Neuronal stem cell (in vitro differentiated cells): ENCODE data around the gene TMEM51.

ENCODE experiments used
- DNase-seq: peaks from one replicate; pipeline ENCODE4 v3.0.0-alpha.2; 2013; ENCODE audit warnings: low spot score
- H2AFZ ChIP-seq: one replicate; pipeline ENCODE4 v1.6.1; 2013; ENCODE audit warnings: mild to moderate bottlenecking, low read length, inconsistent platforms
- H2AK5ac ChIP-seq: 2 replicates; pipeline ENCODE4 v1.6.1; 2013; ENCODE audit warnings: low read depth, mild to moderate bottlenecking, inconsistent platforms, low read length, moderate library complexity, mixed read lengths
- H2BK120ac ChIP-seq: 2 replicates; pipeline ENCODE4 v1.6.1; 2013; ENCODE audit warnings: low read depth, mild to moderate bottlenecking, inconsistent platforms, low read length, moderate library complexity, mixed read lengths
- H2BK12ac ChIP-seq: one replicate; pipeline ENCODE4 v1.6.1; 2013; ENCODE audit warnings: low read length, inconsistent platforms
- H2BK15ac ChIP-seq: 2 replicates; pipeline ENCODE4 v1.6.1; 2013; ENCODE audit warnings: mild to moderate bottlenecking, low read length, inconsistent platforms, mixed read lengths
- H2BK5ac ChIP-seq: one replicate; pipeline ENCODE4 v1.6.1; 2013; ENCODE audit warnings: inconsistent platforms, mild to moderate bottlenecking, low read length, moderate library complexity
- H3K14ac ChIP-seq: one replicate; pipeline ENCODE4 v1.6.1; 2013; ENCODE audit warnings: low read length, inconsistent platforms
- H3K18ac ChIP-seq: 2 replicates; pipeline ENCODE4 v1.6.1; 2013; ENCODE audit warnings: low read length, inconsistent platforms
- H3K23ac ChIP-seq: 2 replicates; pipeline ENCODE4 v1.6.1; 2013; ENCODE audit warnings: low read depth, mild to moderate bottlenecking, mixed read lengths, low read length, inconsistent platforms; ENCODE audit not compliant: poor library complexity
- H3K27ac ChIP-seq: replicated peaks from 3 replicates; pipeline ENCODE4 v1.5.1; 2013; ENCODE audit warnings: low read length, inconsistent platforms
- H3K27me3 ChIP-seq, 3 experiments: 2 replicates each; pipeline ENCODE4 v1.6.1; 2013; ENCODE audit warnings: low read length in 3 of 3, mild to moderate bottlenecking in 2 of 3, inconsistent platforms in 1 of 3, low read depth in 1 of 3, mixed read lengths in 1 of 3, moderate library complexity in 1 of 3; ENCODE audit not compliant: control insufficient read depth in 3 of 3, insufficient read depth in 3 of 3
- H3K36me3 ChIP-seq, 2 donors: replicated peaks in 1 of 2; 2 replicates each; pipeline ENCODE4 v1.6.1; 2013; ENCODE audit warnings: low read length in 2 of 2; ENCODE audit not compliant: control insufficient read depth in 2 of 2, insufficient read depth in 2 of 2
- H3K4ac ChIP-seq: 2 replicates; pipeline ENCODE4 v1.6.1; 2013; ENCODE audit warnings: inconsistent platforms, mild to moderate bottlenecking, low read length, moderate library complexity
- H3K4me1 ChIP-seq, 2 donors: 1 replicate in 1 of 2; 2 replicates in 1 of 2; pipeline ENCODE4 v1.6.1; 2013; ENCODE audit warnings: low read length in 2 of 2, low read depth in 1 of 2; ENCODE audit not compliant: control insufficient read depth in 2 of 2, insufficient read depth in 1 of 2
- H3K4me2 ChIP-seq: one replicate; pipeline ENCODE4 v1.6.1; 2013; ENCODE audit warnings: mild to moderate bottlenecking, low read length, inconsistent platforms; ENCODE audit not compliant: insufficient read depth, poor library complexity, severe bottlenecking
- H3K4me3 ChIP-seq, 2 donors: 2 replicates each; pipeline ENCODE4 v1.5.1; 2013; ENCODE audit warnings: low read length in 2 of 2, mild to moderate bottlenecking in 2 of 2, inconsistent platforms in 1 of 2, moderate library complexity in 1 of 2
- H3K79me1 ChIP-seq: one replicate; pipeline ENCODE4 v1.6.1; 2013; ENCODE audit warnings: low read depth, mild to moderate bottlenecking, inconsistent platforms, low read length, moderate library complexity
- H3K9ac ChIP-seq: one replicate; pipeline ENCODE4 v1.6.1; 2013; ENCODE audit warnings: mild to moderate bottlenecking, low read depth, low read length, inconsistent platforms; ENCODE audit not compliant: poor library complexity
- H3K9me3 ChIP-seq, 2 donors: replicated peaks in 1 of 2; 2 replicates each; pipeline versions ENCODE3 to v1.6.1; 2013; ENCODE audit warnings: low read length in 2 of 2, mild to moderate bottlenecking in 2 of 2, inconsistent platforms in 1 of 2, low read depth in 1 of 2, mixed read lengths in 1 of 2, moderate library complexity in 1 of 2; ENCODE audit not compliant: control insufficient read depth in 2 of 2, insufficient read depth in 1 of 2
- H4K8ac ChIP-seq: one replicate; pipeline ENCODE4 v1.6.1; 2013; ENCODE audit warnings: low read depth, mild to moderate bottlenecking, inconsistent platforms, low read length, moderate library complexity
- H4K91ac ChIP-seq: one replicate; pipeline ENCODE4 v1.6.1; 2013; ENCODE audit warnings: low read length, low read depth, mild to moderate bottlenecking, inconsistent platforms; ENCODE audit not compliant: poor library complexity
- WGBS, 2 donors: extraction: QIAGEN DNeasy Blood & Tissue Kit; methylation state at CpG; one replicate each; pipeline ENCODE4 v1.1.7; 2013; ENCODE audit warnings: missing lambda C conversion rate in 2 of 2, mixed read lengths in 1 of 2; ENCODE audit not compliant: insufficient read length in 2 of 2, insufficient replicate concordance in 1 of 2; ENCODE audit errors: extremely low coverage in 2 of 2; 5-methylcytosine and 5-hydroxymethylcytosine counted together

TMEM51 gene

DNA sequence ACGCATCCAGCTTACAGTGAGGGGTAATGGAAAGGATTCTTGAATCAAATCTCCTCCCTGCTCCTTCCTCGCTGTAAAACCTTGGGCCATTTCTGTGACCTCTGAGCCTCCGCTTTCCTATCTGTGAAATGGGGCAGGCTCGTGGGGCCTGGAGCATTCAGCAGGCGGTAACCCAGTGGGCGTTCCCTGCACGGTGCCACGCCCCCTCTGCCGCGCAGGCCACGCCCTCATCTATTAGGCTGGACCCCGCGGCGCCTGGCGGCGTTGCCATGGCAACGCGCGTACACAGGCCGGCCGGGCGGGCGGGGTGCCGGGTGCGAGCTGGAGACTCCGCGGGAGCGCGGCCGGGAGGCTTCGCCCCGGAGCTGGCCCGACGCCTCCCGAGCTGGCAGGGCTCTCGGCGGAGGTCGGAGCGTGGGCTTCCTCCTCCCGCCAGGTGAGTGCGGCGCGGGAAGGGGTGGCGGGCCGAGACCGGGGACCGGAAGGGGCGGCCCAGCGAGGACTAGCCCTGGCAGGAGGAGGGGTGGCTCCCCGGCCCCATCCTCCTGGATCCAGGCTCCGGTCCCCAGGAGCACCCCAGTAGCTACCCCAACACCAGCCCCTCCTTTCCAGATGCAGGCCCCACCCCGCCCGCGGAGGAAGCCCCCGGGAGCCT lies 93.5 kb downstream of the TMEM51 start, which contains the start of gene FHAD1:
FHAD1 (plus strand) TSS at position 264 of the 655 bp plus-strand sequence. CDS start 4,562 bp downstream, outside the sequence.
- H3K27me3 ChIP-seq: peaks cover 0 to 5% (median 0%) of the 10 kb centered on the region in 3 experiments

DNA sequence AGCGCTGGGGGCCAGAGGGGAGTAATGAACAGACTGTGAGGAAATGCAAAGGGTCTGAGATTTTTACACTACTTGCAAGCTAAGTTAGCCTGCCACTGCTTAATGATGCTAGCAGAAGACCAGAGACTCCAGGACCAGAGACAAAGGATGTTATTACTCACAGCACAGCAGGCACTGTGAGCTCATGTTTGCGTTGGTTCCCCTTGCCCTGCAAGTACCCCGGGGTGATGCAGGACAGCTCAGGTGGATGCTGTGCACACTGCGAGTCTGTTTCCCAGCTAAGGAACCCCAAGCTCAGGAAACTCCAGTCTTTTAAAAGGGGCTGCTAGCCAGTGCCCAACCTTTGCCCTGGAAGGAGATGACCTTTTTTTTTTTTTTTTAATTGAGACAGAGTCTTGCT lies 94.7 kb downstream of the TMEM51 start:
- Histone ChIP-seq H3K4ac (no peak overlapping the region), H3K79me1 (peaks cover 2% of the 10 kb centered on the region), H3K9ac (no peak overlapping the region), H3K27me3 (peaks cover 0 to 5% (median 0%) of the 10 kb centered on the region in 3 experiments), H3K36me3 (peaks cover 0 to 2% of the 10 kb centered on the region in 2 donors), H2BK15ac (no peak overlapping the region), H4K8ac (no peak overlapping the region), H3K4me1 (peaks cover 9 to 10% of the 10 kb centered on the region in 2 donors), H2BK120ac (no peak overlapping the region), H3K23ac (no peak overlapping the region), H3K27ac (no peak overlapping the region), H3K14ac (no peak overlapping the region), H2BK5ac (no peak overlapping the region), H2BK12ac (no peak overlapping the region), H2AK5ac (no peak overlapping the region), H3K9me3 (peaks cover 3 to 14% of the 10 kb centered on the region in 2 donors), H2AFZ (no peak overlapping the region), H3K18ac (no peak overlapping the region), H4K91ac (no peak overlapping the region), H3K4me2 (no peak overlapping the region), H3K4me3 (no peak overlapping the region)
- WGBS, 2 donors: no CpG with 5 or more reads among the region's 4 CpGs
- no peak for DNase-seq

More for the DNA sequence above, 93.5 kb downstream of the TMEM51 start, which contains the start of gene FHAD1:
- Histone ChIP-seq H2BK120ac (no peak within 1 kb of the TSS), H2AFZ (peak within 1 kb of the TSS; percentile 62), H2AK5ac (peak within 1 kb of the TSS; percentile 13), H3K23ac (no peak within 1 kb of the TSS), H3K27ac (no peak within 1 kb of the TSS), H3K14ac (peak within 1 kb of the TSS; percentile 43), H3K4ac (no peak within 1 kb of the TSS), H2BK15ac (no peak within 1 kb of the TSS), H2BK12ac (no peak within 1 kb of the TSS), H3K18ac (peak within 1 kb of the TSS; percentile 92), H3K9ac (peak within 1 kb of the TSS; percentile 81), H3K36me3 (peaks cover 0 to 2% of the 10 kb centered on the region in 2 donors), H2BK5ac (no peak within 1 kb of the TSS), H4K8ac (no peak within 1 kb of the TSS), H4K91ac (no peak within 1 kb of the TSS), H3K4me3 (peak within 1 kb of the TSS; percentile 34 to 89), H3K4me2 (peak within 1 kb of the TSS; percentile 73), H3K4me1 (peaks cover 6 to 7% of the 10 kb centered on the region in 2 donors), H3K9me3 (peaks cover 3 to 11% of the 10 kb centered on the region in 2 donors), H3K79me1 (peaks cover 2% of the 10 kb centered on the region)
- peak; percentile 77 for DNase-seq
- no CpG with 5 or more reads among the region's 55 CpGs for WGBS, 2 donors

DNA sequence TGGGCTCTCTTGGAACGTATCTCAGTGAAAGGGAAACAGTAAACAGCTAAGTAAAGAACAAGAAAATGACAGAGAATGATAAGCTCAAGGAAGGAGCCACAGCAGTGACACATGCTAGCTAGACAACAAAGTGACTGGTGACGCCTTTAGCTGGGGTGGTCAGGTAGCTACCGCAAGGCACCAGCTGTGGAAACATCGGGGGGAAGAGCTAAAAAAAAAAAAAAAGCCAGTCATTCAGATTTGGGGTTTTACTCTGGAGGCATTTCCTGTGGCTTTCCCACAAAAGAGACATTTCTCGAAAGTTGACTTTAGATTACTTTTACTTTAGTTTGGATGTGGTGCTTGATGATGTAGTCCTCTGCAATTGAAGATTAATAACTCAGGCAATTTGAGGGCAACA lies 95.5 kb downstream of the TMEM51 start:
- no peak overlapping the region for H2AK5ac ChIP-seq
- H2BK5ac ChIP-seq: no peak overlapping the region
- H3K4me3 ChIP-seq: no peak overlapping the region
- H3K4me1 ChIP-seq: peaks cover 6 to 7% of the 10 kb centered on the region in 2 donors
- H4K91ac ChIP-seq: no peak overlapping the region
- no peak overlapping the region for H2BK15ac ChIP-seq
- no peak overlapping the region for H3K23ac ChIP-seq
- no peak overlapping the region for H2AFZ ChIP-seq
- H3K9ac ChIP-seq: no peak overlapping the region
- H3K27me3 ChIP-seq: peaks cover 0 to 5% (median 0%) of the 10 kb centered on the region in 3 experiments
- DNase-seq: no peak
- no peak overlapping the region for H3K4ac ChIP-seq
- peaks cover 3 to 14% of the 10 kb centered on the region in 2 donors for H3K9me3 ChIP-seq
- H3K14ac ChIP-seq: no peak overlapping the region
- no peak overlapping the region for H3K18ac ChIP-seq
- H3K4me2 ChIP-seq: no peak overlapping the region
- peaks cover 2% of the 10 kb centered on the region for H3K79me1 ChIP-seq
- H3K27ac ChIP-seq: no peak overlapping the region
- H3K36me3 ChIP-seq: peaks cover 0 to 2% of the 10 kb centered on the region in 2 donors
- WGBS, 2 donors: no CpG with 5 or more reads among the region's 5 CpGs
- no peak overlapping the region for H2BK120ac ChIP-seq
- H4K8ac ChIP-seq: no peak overlapping the region
- no peak overlapping the region for H2BK12ac ChIP-seq
